Measurements from ENCODE around the gene SCAF1. TPM values are rescaled to one million over a fixed set of nuclear protein-coding genes. Genes with fewer than 3 reads are reported as not detected.

Gene SCAF1
- total RNA-seq, 4 donors from 2014 or later: 19.2 to 50.9 (median 30.9) TPM

- no peak overlapping the region for H3K27ac ChIP-seq (replicated peaks in 1 of 4)
- DNase-seq (ENCODE audit: extremely low spot score): no peak
- no peak overlapping the region for H3K4me3 ChIP-seq
- 90% methylated on average over 11 of the region's 23 CpGs for WGBS
- no peaks in the 10 kb centered on the region for H3K27me3 ChIP-seq
- intact Hi-C loops (cut with DNase I): no loop called here
- H3K4me1 ChIP-seq: no peaks in the 10 kb centered on the region
- no peaks in the 10 kb centered on the region for H3K9me3 ChIP-seq
- H3K36me3 ChIP-seq: peaks cover 84 to 98% (median 96%) of the 10 kb centered on the region in 4 donors
- TF ChIP-seq CTCF (IDR thresholded peaks at IDR 0.05) (no peak), POLR2A (IDR thresholded peaks at IDR 0.05; ENCODE audit: low read depth) (no peak), EP300 (IDR thresholded peaks at IDR 0.05) (no peak)
Measured at GRCh38 chr19:49655570-49656455, 13.8 kb downstream of the SCAF1 start.

- Histone ChIP-seq H3K27me3 (no peaks in the 10 kb centered on the region), H3K27ac (replicated peaks in 1 of 4) (no peak overlapping the region), H3K36me3 (peaks cover 81 to 98% (median 96%) of the 10 kb centered on the region in 4 donors), H3K4me3 (no peak overlapping the region), H3K9me3 (no peaks in the 10 kb centered on the region), H3K4me1 (no peaks in the 10 kb centered on the region)
- no peak for DNase-seq (ENCODE audit: extremely low spot score)
- WGBS: 89% methylated on average over 10 of the region's 17 CpGs
- intact Hi-C loops (cut with DNase I): no loop called here
- TF ChIP-seq CTCF (IDR thresholded peaks at IDR 0.05): no peak
Measured at GRCh38 chr19:49656456-49657109, 14.6 kb downstream of the SCAF1 start.

- 87% methylated on average over 17 of the region's 22 CpGs for WGBS
- H3K36me3 ChIP-seq: peaks cover 79 to 100% (median 99%) of the 10 kb centered on the region in 4 donors
- intact Hi-C loops (cut with DNase I): no loop called here
Measured at GRCh38 chr19:49657493-49658138, 15.6 kb downstream of the SCAF1 start.

GRCh38 chr19:49658139-49658517, 16.1 kb downstream of the SCAF1 start:
- no peak overlapping the region for H3K27ac ChIP-seq (replicated peaks in 1 of 4)
- WGBS: 92% methylated on average over 8 of the region's 15 CpGs
- H3K9me3 ChIP-seq: no peaks in the 10 kb centered on the region
- DNase-seq (ENCODE audit: extremely low spot score): no peak
- H3K4me1 ChIP-seq: peaks cover 0 to 2% (median under 1%) of the 10 kb centered on the region in 4 donors
- no peaks in the 10 kb centered on the region for H3K27me3 ChIP-seq
- TF ChIP-seq POLR2A (IDR thresholded peaks at IDR 0.05; ENCODE audit: low read depth): no peak
- no peak for TF ChIP-seq POLR2AphosphoS5 (IDR thresholded peaks at IDR 0.05)
- TF ChIP-seq CTCF (IDR thresholded peaks at IDR 0.05): no peak
- peaks cover 74 to 100% (median 99%) of the 10 kb centered on the region in 4 donors for H3K36me3 ChIP-seq
- no peak overlapping the region for H3K4me3 ChIP-seq
- intact Hi-C loops (cut with DNase I): no loop called here

More at GRCh38 chr19:49657493-49658138, 15.6 kb downstream of the SCAF1 start:
- Histone ChIP-seq H3K4me1 (no peaks in the 10 kb centered on the region), H3K27me3 (no peaks in the 10 kb centered on the region), H3K4me3 (no peak overlapping the region), H3K27ac (replicated peaks in 1 of 4) (no peak overlapping the region), H3K9me3 (no peaks in the 10 kb centered on the region)
- no peak for TF ChIP-seq EP300 (IDR thresholded peaks at IDR 0.05)
- no peak for TF ChIP-seq POLR2A (IDR thresholded peaks at IDR 0.05; ENCODE audit: low read depth)
- DNase-seq (ENCODE audit: extremely low spot score): no peak

All from esophagus muscularis mucosa (tissue), 4 donors.